Measurements from ENCODE around the gene PLD4. TPM values are rescaled to one million over a fixed set of nuclear protein-coding genes. Genes with fewer than 3 reads are reported as not detected.
"Not testable (repeated sequence)": the region's sequence is repeated elsewhere in the genome, so short reads cannot be mapped to it uniquely, and the experiment has no call there.

Gene PLD4
- total and polyA plus RNA-seq, 2 experiments from 2014 or later = not detected

- ATAC-seq (no peak), DNase-seq (ENCODE audit: low spot score) (no peak)
- Histone ChIP-seq H2AFZ (no peak overlapping the region), H3K4me1 (ENCODE audit: insufficient read depth) (no peaks in the 10 kb centered on the region), H3K4me2 (no peak overlapping the region), H3K4me3 (no peak overlapping the region), H3K79me2 (replicated peaks; ENCODE audit: insufficient read depth) (no peaks in the 10 kb centered on the region), H4K20me1 (replicated peaks; ENCODE audit: insufficient read depth) (no peaks in the 10 kb centered on the region), H3F3A (replicated peaks; ENCODE audit: low read depth) (no peaks in the 10 kb centered on the region), H3K9me2 (ENCODE audit: insufficient read depth) (no peaks in the 10 kb centered on the region), H3K27me3 (ENCODE audit: insufficient read depth) (peaks cover 21% of the 10 kb centered on the region; the same call in 1 of the 2 replicates), H3K27ac (ENCODE audit: low read depth) (no peak overlapping the region), H3K36me3 (ENCODE audit: insufficient read depth) (no peaks in the 10 kb centered on the region)
- no peak for TF ChIP-seq CREB1 (CRISPR knock-in tag; IDR thresholded peaks at IDR 0.05; ENCODE audit: low read depth)
- TF ChIP-seq ZNF114 (CRISPR knock-in tag; IDR thresholded peaks at IDR 0.05) = no peak
- no peak for TF ChIP-seq POLR2AphosphoS5 (IDR thresholded peaks at IDR 0.05; ENCODE audit: low read depth)
- TF ChIP-seq REST (IDR thresholded peaks at IDR 0.05; ENCODE audit: unreplicated experiment) = no peak
- TF ChIP-seq EZH2 (IDR thresholded peaks at IDR 0.05; ENCODE audit: low read depth, unreplicated experiment) = no peak
- TF ChIP-seq JUNB (IDR thresholded peaks at IDR 0.05; ENCODE audit: unreplicated experiment) = no peak
- no peak for TF ChIP-seq ZNF331 (CRISPR knock-in tag; IDR thresholded peaks at IDR 0.05; ENCODE audit: low read depth)
- TF ChIP-seq CTCF (conservative IDR thresholded peaks at IDR 0.05; ENCODE audit: low read depth in 2 of 2) = no peak
- Mint-ChIP-seq H3K9me3 (peaks cover 10% of the 10 kb centered on the region; the same call in 1 of the 3 replicates), H3K27me3 (ENCODE audit: insufficient read depth, low read depth, poor library complexity) (peaks cover 26% of the 10 kb centered on the region), H3K27ac (no peak overlapping the region), H3K36me3 (ENCODE audit: low read depth) (no peaks in the 10 kb centered on the region), H3K4me1 (no peaks in the 10 kb centered on the region), H3K4me3 (no peak overlapping the region)
These were observed 17.1 kb downstream of the PLD4 start for GRCh38 chr14:104941508-104942365.

GRCh38 chr14:104942586-104942985, 17.9 kb downstream of the PLD4 start:
- Mint-ChIP-seq H3K27ac (no peak overlapping the region), H3K27me3 (ENCODE audit: insufficient read depth, low read depth, poor library complexity) (peaks cover 25% of the 10 kb centered on the region), H3K36me3 (ENCODE audit: low read depth) (no peaks in the 10 kb centered on the region), H3K4me1 (no peaks in the 10 kb centered on the region), H3K9me3 (peaks cover 19% of the 10 kb centered on the region; the same call in 2 of the 3 replicates), H3K4me3 (no peak overlapping the region)
- H3K36me3 ChIP-seq (ENCODE audit: insufficient read depth) = no peaks in the 10 kb centered on the region
- ATAC-seq = no peak
- H3K4me3 ChIP-seq = no peak overlapping the region
- no peak overlapping the region for H2AFZ ChIP-seq
- no peaks in the 10 kb centered on the region for H3F3A ChIP-seq (replicated peaks; ENCODE audit: low read depth)
- H3K27me3 ChIP-seq (ENCODE audit: insufficient read depth) = peaks cover 14% of the 10 kb centered on the region; the same call in 1 of the 2 replicates
- no peak overlapping the region for H3K27ac ChIP-seq (ENCODE audit: low read depth)
- DNase-seq (ENCODE audit: low spot score) = no peak
- no peaks in the 10 kb centered on the region for H3K4me1 ChIP-seq (ENCODE audit: insufficient read depth)
- H4K20me1 ChIP-seq (replicated peaks; ENCODE audit: insufficient read depth) = no peaks in the 10 kb centered on the region
- H3K79me2 ChIP-seq (replicated peaks; ENCODE audit: insufficient read depth) = no peaks in the 10 kb centered on the region
- TF ChIP-seq CREB1 (CRISPR knock-in tag; IDR thresholded peaks at IDR 0.05; ENCODE audit: low read depth) = no peak
- TF ChIP-seq ZNF114 (CRISPR knock-in tag; IDR thresholded peaks at IDR 0.05) = no peak
- H3K9me2 ChIP-seq (ENCODE audit: insufficient read depth) = no peaks in the 10 kb centered on the region
- H3K4me2 ChIP-seq = no peak overlapping the region

GRCh38 chr14:104943216-104944015, 18.7 kb downstream of the PLD4 start:
- not testable (repeated sequence) for H3F3A ChIP-seq (replicated peaks; ENCODE audit: low read depth)

More at GRCh38 chr14:104943216-104944015, 18.7 kb downstream of the PLD4 start:
- H3K27ac ChIP-seq (ENCODE audit: low read depth); H3K4me1 Mint-ChIP-seq; H3K27me3 ChIP-seq (ENCODE audit: insufficient read depth); H3K4me2 ChIP-seq; H3K27ac Mint-ChIP-seq; DNase-seq (ENCODE audit: low spot score); H3K9me2 ChIP-seq (ENCODE audit: insufficient read depth); ATAC-seq; H3K36me3 Mint-ChIP-seq (ENCODE audit: low read depth); H4K20me1 ChIP-seq (replicated peaks; ENCODE audit: insufficient read depth); H3K4me3 Mint-ChIP-seq; H3K4me3 ChIP-seq; H3K36me3 ChIP-seq (ENCODE audit: insufficient read depth); H3K4me1 ChIP-seq (ENCODE audit: insufficient read depth); H3K79me2 ChIP-seq (replicated peaks; ENCODE audit: insufficient read depth); H2AFZ ChIP-seq: not testable (repeated sequence)
- peaks cover 22% of the 10 kb centered on the region; the same call in 2 of the 3 replicates for H3K9me3 Mint-ChIP-seq
- peaks cover 17% of the 10 kb centered on the region for H3K27me3 Mint-ChIP-seq (ENCODE audit: insufficient read depth, low read depth, poor library complexity)
